ENCODE measurements around the gene AGO1. TPM values are rescaled to one million over a fixed set of nuclear protein-coding genes. Genes with fewer than 3 reads are reported as not detected.

Gene AGO1
- total and polyA plus RNA-seq, 2 experiments from 2014 or later: 7.6 to 22.2 TPM

- H3K4me2 ChIP-seq: peak overlapping the region; percentile 90
Observed at GRCh38 chr1:35932941-35933340, 49.9 kb downstream of the AGO1 start.

GRCh38 chr1:35935442-35936388 lies 52.7 kb downstream of the AGO1 start:
- Histone ChIP-seq H3K9me2 (replicated peaks; ENCODE audit: insufficient read depth) (no peaks in the 10 kb centered on the region), H3K4me3 (no peak overlapping the region), H3K36me3 (replicated peaks; ENCODE audit: insufficient read depth, low read depth) (no peaks in the 10 kb centered on the region), H2AFZ (no peak overlapping the region), H3K79me2 (peaks cover 94% of the 10 kb centered on the region), H3K9me3 (ENCODE audit: low read depth) (no peaks in the 10 kb centered on the region), H4K20me1 (ENCODE audit: insufficient read depth, poor library complexity, severe bottlenecking) (peaks cover 25% of the 10 kb centered on the region), H3K4me1 (ENCODE audit: insufficient read depth) (peaks cover 28% of the 10 kb centered on the region), H3K4me2 (peak overlapping the region; percentile 90), H3K27ac (peak overlapping the region; percentile 78), H3K27me3 (no peaks in the 10 kb centered on the region)
- DNase-seq (ENCODE audit: low spot score): peak; percentile 73
- 61% methylated on average over 2 of the region's 2 CpGs for WGBS (ENCODE audit: low lambda C conversion rate, missing lambda C conversion rate)
- TF ChIP-seq EZH2 (IDR thresholded peaks at IDR 0.05; ENCODE audit: borderline replicate concordance): no peak
- TF ChIP-seq CTCF (IDR thresholded peaks at IDR 0.05; ENCODE audit: poor library complexity): no peak
- TF ChIP-seq EZH2phosphoT487 (IDR thresholded peaks at IDR 0.05; ENCODE audit: low read depth, severe bottlenecking, unreplicated experiment): no peak

More at GRCh38 chr1:35932941-35933340, 49.9 kb downstream of the AGO1 start:
- Histone ChIP-seq H3K27me3 (no peaks in the 10 kb centered on the region), H3K27ac (no peak overlapping the region), H3K79me2 (peaks cover 66% of the 10 kb centered on the region), H3K9me3 (ENCODE audit: low read depth) (no peaks in the 10 kb centered on the region), H3K36me3 (replicated peaks; ENCODE audit: insufficient read depth, low read depth) (no peaks in the 10 kb centered on the region), H2AFZ (no peak overlapping the region), H3K4me1 (ENCODE audit: insufficient read depth) (peaks cover 32% of the 10 kb centered on the region), H3K4me3 (no peak overlapping the region), H4K20me1 (ENCODE audit: insufficient read depth, poor library complexity, severe bottlenecking) (peaks cover 11% of the 10 kb centered on the region), H3K9me2 (replicated peaks; ENCODE audit: insufficient read depth) (no peaks in the 10 kb centered on the region)
- DNase-seq (ENCODE audit: low spot score): no peak
- no peak for TF ChIP-seq CTCF (IDR thresholded peaks at IDR 0.05; ENCODE audit: poor library complexity)
- TF ChIP-seq EZH2phosphoT487 (IDR thresholded peaks at IDR 0.05; ENCODE audit: low read depth, severe bottlenecking, unreplicated experiment): no peak
- TF ChIP-seq EZH2 (IDR thresholded peaks at IDR 0.05; ENCODE audit: borderline replicate concordance): no peak

GRCh38 chr1:35936838-35937237 lies 53.8 kb downstream of the AGO1 start:
- Histone ChIP-seq H3K4me3 (no peak overlapping the region), H3K4me2 (no peak overlapping the region), H3K4me1 (ENCODE audit: insufficient read depth) (peaks cover 28% of the 10 kb centered on the region), H2AFZ (no peak overlapping the region), H3K79me2 (peaks cover 99% of the 10 kb centered on the region), H3K9me2 (replicated peaks; ENCODE audit: insufficient read depth) (no peaks in the 10 kb centered on the region), H3K36me3 (replicated peaks; ENCODE audit: insufficient read depth, low read depth) (no peaks in the 10 kb centered on the region), H3K27me3 (no peaks in the 10 kb centered on the region), H4K20me1 (ENCODE audit: insufficient read depth, poor library complexity, severe bottlenecking) (peaks cover 29% of the 10 kb centered on the region), H3K9me3 (ENCODE audit: low read depth) (no peaks in the 10 kb centered on the region), H3K27ac (peak overlapping the region; percentile 78)
- no peak for DNase-seq (ENCODE audit: low spot score)
- no peak for TF ChIP-seq EZH2phosphoT487 (IDR thresholded peaks at IDR 0.05; ENCODE audit: low read depth, severe bottlenecking, unreplicated experiment)
- no peak for TF ChIP-seq CTCF (IDR thresholded peaks at IDR 0.05; ENCODE audit: poor library complexity)
- TF ChIP-seq EZH2 (IDR thresholded peaks at IDR 0.05; ENCODE audit: borderline replicate concordance): no peak
- 96% methylated on average over 3 of the region's 3 CpGs for WGBS (ENCODE audit: low lambda C conversion rate, missing lambda C conversion rate)
